ENCODE data around the gene CHFR. TPM values are rescaled to one million over a fixed set of nuclear protein-coding genes. Genes with fewer than 3 reads are reported as not detected.
"Not testable (repeated sequence)": the region's sequence is repeated elsewhere in the genome, so short reads cannot be mapped to it uniquely, and the experiment has no call there.

CHFR gene
- total RNA-seq, 2 donors from 2014 or later: 37.8 to 41.4 TPM

DNA sequence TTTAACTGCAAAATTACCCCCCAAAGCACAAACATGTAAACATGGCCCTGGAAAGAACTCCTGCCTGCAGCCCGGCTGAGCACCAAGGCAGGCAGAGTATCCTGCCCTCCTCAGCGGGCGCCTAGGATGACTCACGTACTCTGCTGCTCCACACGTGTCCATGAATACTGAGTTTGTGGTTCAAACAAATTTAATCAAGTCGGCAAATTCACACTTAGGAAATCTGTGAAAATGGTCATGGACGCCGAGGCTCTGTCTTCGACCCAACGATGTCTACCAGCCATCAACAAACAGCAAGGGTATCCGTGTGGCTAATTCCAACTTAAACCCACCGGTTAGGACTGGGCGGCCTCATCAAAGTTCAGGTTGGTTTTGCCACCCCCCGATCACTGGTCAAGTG lies 84.3 kb downstream of the CHFR start:
- no peaks in the 10 kb centered on the region for H3K9me3 ChIP-seq
- TF ChIP-seq, protein P1, sequence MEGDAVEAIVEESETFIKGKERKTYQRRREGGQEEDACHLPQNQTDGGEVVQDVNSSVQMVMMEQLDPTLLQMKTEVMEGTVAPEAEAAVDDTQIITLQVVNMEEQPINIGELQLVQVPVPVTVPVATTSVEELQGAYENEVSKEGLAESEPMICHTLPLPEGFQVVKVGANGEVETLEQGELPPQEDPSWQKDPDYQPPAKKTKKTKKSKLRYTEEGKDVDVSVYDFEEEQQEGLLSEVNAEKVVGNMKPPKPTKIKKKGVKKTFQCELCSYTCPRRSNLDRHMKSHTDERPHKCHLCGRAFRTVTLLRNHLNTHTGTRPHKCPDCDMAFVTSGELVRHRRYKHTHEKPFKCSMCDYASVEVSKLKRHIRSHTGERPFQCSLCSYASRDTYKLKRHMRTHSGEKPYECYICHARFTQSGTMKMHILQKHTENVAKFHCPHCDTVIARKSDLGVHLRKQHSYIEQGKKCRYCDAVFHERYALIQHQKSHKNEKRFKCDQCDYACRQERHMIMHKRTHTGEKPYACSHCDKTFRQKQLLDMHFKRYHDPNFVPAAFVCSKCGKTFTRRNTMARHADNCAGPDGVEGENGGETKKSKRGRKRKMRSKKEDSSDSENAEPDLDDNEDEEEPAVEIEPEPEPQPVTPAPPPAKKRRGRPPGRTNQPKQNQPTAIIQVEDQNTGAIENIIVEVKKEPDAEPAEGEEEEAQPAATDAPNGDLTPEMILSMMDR (IDR thresholded peaks at IDR 0.05): no peak
- intact Hi-C loops (cut with DNase I): no loop called here
- peaks cover 35% of the 10 kb centered on the region for H3K36me3 ChIP-seq
- H3K9ac ChIP-seq (ENCODE audit: low read depth in 2 of 2, low read length in 2 of 2): no peak overlapping the region
- no peak overlapping the region for H3K27ac ChIP-seq
- DNase-seq: no peak
- H3K4me3 ChIP-seq: no peak overlapping the region
- no peaks in the 10 kb centered on the region for H3K27me3 ChIP-seq
- no peaks in the 10 kb centered on the region for H3K4me1 ChIP-seq

DNA sequence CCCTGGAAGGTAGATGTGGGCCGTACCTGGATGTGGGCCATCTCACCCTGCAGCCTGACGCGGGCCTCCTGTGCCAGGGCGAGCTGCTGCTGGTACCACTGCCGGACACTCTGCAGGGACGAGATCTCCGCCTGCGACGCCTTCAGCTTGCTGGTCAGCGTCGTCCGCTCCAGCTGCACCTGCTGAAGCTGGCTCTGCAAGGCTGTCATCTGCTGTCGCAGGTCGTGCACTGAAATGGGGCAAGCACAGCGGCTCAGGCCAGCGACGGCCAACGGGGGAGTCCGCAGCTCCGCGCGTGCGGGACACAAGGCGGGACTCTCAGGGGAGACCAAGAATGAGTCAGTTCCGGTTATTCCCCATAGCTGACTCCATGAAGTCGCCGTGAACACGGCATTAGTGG lies 85.7 kb downstream of the CHFR start:
- intact Hi-C loops (cut with DNase I): no loop called here
- TF ChIP-seq, protein P1 (IDR thresholded peaks at IDR 0.05): no peak
- H3K9ac ChIP-seq (ENCODE audit: low read depth in 2 of 2, low read length in 2 of 2): no peak overlapping the region

DNA sequence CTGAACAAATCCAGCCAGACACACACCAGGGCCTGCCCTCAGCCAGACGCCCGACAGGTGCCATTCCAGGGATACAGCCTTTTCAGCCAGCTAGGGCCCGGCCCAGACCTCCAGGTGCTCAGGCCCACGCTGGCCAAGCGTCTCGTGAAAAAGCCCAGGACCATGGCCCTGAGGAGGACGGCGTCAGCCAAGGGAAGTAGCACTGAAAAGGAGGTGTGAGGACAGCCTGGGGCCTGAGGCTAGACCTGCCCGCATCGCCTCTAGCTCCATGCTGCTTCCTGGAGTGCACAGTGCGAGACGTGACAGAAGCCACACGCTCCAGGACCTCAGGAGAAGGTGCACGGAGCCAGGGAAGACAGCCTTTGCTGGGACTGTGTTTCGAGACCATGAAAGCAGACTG lies 88.6 kb downstream of the CHFR start:
- no peaks in the 10 kb centered on the region for H3K4me1 ChIP-seq
- H3K27ac ChIP-seq: no peak overlapping the region
- DNase-seq: no peak
- H3K9ac ChIP-seq (ENCODE audit: low read depth in 2 of 2, low read length in 2 of 2): no peak overlapping the region
- no peaks in the 10 kb centered on the region for H3K27me3 ChIP-seq
- intact Hi-C loops (cut with DNase I): no loop called here
- H3K4me3 ChIP-seq: no peak overlapping the region
- TF ChIP-seq, protein P1 (IDR thresholded peaks at IDR 0.05): no peak
- peaks cover 45% of the 10 kb centered on the region for H3K36me3 ChIP-seq
- H3K9me3 ChIP-seq: no peaks in the 10 kb centered on the region

More for the DNA sequence above, 85.7 kb downstream of the CHFR start:
- DNase-seq: no peak
- H3K27me3 ChIP-seq: no peaks in the 10 kb centered on the region
- H3K9me3 ChIP-seq: no peaks in the 10 kb centered on the region
- H3K27ac ChIP-seq: no peak overlapping the region
- H3K36me3 ChIP-seq: peaks cover 46% of the 10 kb centered on the region
- H3K4me3 ChIP-seq: no peak overlapping the region
- H3K4me1 ChIP-seq: no peaks in the 10 kb centered on the region

DNA sequence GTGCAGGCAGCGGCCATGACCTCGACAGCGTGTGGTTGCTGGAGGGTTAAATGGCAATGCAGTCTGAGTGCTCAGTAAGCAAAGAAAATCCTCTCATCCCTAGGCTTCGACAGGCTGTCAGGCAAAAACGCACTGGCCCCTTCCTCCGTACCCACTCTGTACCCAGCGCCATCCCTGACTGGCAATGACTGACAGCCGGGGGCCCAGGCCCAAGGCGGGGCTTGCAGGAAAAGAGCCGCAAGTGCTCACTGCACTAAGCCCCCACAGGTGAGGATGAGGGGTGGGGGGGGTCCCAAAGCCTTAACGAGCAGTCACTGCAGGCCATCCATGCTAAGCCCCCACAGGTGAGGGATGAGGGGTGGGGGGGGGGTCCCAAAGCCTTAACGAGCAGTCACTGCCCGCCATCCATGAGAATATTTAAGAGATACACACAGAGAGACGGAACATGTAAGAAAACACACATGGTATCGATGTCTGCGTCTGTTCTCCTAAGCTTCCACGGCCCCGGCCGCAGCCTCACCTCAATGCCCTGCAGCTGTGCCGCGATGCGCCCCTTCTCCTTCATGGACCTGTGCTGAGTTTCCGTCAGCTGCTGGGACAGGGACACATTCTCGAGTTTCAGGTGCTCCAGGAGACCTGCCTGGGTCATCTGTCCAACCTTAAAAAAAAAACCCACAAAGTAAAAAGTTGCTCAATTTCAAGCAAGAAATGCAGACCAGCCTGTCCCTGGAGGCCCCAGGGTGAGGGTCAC lies 89.4 kb downstream of the CHFR start:
- H3K9me3 ChIP-seq: no peaks in the 10 kb centered on the region
- H3K9ac ChIP-seq (ENCODE audit: low read depth in 2 of 2, low read length in 2 of 2): no peak overlapping the region
- no peaks in the 10 kb centered on the region for H3K27me3 ChIP-seq
- DNase-seq: no peak
- TF ChIP-seq, protein P1 (IDR thresholded peaks at IDR 0.05): no peak
- H3K4me1 ChIP-seq: no peaks in the 10 kb centered on the region
- no peak overlapping the region for H3K4me3 ChIP-seq
- intact Hi-C loops (cut with DNase I): no loop called here
- H3K36me3 ChIP-seq: peaks cover 43% of the 10 kb centered on the region
- H3K27ac ChIP-seq: no peak overlapping the region

DNA sequence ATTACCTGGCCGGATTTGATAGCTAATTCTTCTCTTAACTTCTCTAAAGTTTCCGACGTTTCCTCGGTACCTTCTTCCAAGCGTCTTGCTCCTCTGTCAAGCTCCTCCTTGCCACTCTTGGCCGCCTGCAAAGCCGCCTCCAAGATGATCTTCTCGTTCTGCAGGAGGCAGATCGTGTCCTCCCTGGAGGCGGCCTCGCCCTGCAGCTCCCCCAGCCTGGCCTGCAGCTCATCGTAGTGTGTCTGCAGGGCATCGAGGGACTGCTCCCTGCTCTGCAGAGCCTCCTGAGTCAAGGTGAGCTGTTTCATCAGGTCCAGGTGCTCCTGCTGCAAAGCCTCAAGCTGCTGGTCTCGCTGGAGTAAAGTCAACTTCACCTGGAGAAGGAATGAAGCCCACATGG lies 91.6 kb downstream of the CHFR start:
- no peaks in the 10 kb centered on the region for H3K27me3 ChIP-seq
- DNase-seq: no peak
- H3K9ac ChIP-seq (ENCODE audit: low read depth in 2 of 2, low read length in 2 of 2): no peak overlapping the region
- TF ChIP-seq, protein P1 (IDR thresholded peaks at IDR 0.05): no peak
- no peak overlapping the region for H3K27ac ChIP-seq
- intact Hi-C loops (cut with DNase I): no loop called here
- no peaks in the 10 kb centered on the region for H3K9me3 ChIP-seq
- H3K36me3 ChIP-seq: peaks cover 31% of the 10 kb centered on the region
- no peak overlapping the region for H3K4me3 ChIP-seq
- H3K4me1 ChIP-seq: no peaks in the 10 kb centered on the region

DNA sequence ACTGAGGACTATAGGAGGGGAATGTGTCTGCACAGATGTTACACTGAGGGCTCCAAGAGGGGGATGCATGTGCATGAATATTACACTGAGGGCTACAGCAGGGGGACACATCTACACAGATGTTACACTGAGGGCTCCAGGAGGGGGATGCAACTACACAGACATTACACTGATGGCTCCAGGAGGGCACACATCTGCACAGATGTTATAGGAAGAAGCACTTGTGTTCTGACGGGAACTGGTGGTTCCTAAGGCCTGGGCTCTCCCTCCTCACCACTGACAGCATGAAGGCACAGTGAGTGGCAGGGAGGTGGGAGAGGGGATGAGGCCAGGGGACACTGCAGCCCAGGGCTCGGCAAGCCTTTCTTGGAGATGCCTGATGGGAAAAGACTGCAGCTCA lies 95.5 kb downstream of the CHFR start:
- intact Hi-C loops (cut with DNase I); DNase-seq; H3K4me3 ChIP-seq; H3K9me3 ChIP-seq; H3K4me1 ChIP-seq; H3K27ac ChIP-seq; H3K27me3 ChIP-seq; H3K9ac ChIP-seq (ENCODE audit: low read depth in 2 of 2, low read length in 2 of 2): not testable (repeated sequence)
- peaks cover 33% of the 10 kb centered on the region for H3K36me3 ChIP-seq
